ENCODE data around the gene TOGARAM1. TPM values are rescaled to one million over a fixed set of nuclear protein-coding genes. Genes with fewer than 3 reads are reported as not detected.

TOGARAM1 gene
- total RNA-seq, 4 donors from 2014 or later: 13.7 to 37.2 (median 25.3) TPM

GRCh38 chr14:44962334-44963043 is 499 bp downstream of the TOGARAM1 start:
- H3K4me1 ChIP-seq: peaks cover 0 to 40% (median 20%) of the 10 kb centered on the region in 4 donors
- H3K4me3 ChIP-seq: peak overlapping the region; percentile 78 to 92 (median 82)
- TF ChIP-seq POLR2A (IDR thresholded peaks at IDR 0.05) (no peak), CTCF (IDR thresholded peaks at IDR 0.05) (no peak)
- H3K27me3 ChIP-seq: no peaks in the 10 kb centered on the region
- no peaks in the 10 kb centered on the region for H3K9me3 ChIP-seq
- DNase-seq: peak in 2 of 3 donors; percentile 23 to 64
- no peaks in the 10 kb centered on the region for H3K36me3 ChIP-seq
- peak overlapping the region; percentile 83 to 93 (median 88) for H3K27ac ChIP-seq

DNA sequence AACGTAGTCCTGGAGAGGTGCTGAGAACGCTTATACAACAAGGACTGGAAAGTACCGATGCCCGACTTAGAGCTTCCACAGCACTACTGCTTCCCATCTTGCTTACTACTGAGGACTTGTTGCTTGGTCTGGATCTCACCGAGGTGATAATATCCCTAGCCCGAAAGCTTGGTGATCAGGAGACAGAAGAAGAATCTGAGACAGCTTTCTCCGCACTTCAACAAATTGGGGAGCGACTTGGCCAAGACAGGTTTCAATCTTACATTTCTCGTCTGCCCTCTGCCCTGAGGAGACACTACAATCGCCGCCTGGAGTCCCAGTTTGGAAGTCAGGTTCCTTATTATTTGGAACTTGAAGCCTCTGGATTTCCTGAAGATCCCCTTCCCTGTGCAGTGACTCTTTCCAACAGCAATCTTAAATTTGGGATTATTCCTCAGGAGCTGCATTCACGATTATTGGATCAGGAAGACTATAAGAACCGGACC is 1.1 kb downstream of the TOGARAM1 start:
- Histone ChIP-seq H3K4me1 (peaks cover 0 to 40% (median 20%) of the 10 kb centered on the region in 4 donors), H3K27ac (peak overlapping the region; percentile 83 to 93 (median 88)), H3K36me3 (no peaks in the 10 kb centered on the region), H3K9me3 (no peaks in the 10 kb centered on the region), H3K4me3 (peak overlapping the region; percentile 78 to 92 (median 82)), H3K27me3 (no peaks in the 10 kb centered on the region)
- DNase-seq: no peak
- TF ChIP-seq CTCF (IDR thresholded peaks at IDR 0.05): no peak
- no peak for TF ChIP-seq POLR2A (IDR thresholded peaks at IDR 0.05)

DNA sequence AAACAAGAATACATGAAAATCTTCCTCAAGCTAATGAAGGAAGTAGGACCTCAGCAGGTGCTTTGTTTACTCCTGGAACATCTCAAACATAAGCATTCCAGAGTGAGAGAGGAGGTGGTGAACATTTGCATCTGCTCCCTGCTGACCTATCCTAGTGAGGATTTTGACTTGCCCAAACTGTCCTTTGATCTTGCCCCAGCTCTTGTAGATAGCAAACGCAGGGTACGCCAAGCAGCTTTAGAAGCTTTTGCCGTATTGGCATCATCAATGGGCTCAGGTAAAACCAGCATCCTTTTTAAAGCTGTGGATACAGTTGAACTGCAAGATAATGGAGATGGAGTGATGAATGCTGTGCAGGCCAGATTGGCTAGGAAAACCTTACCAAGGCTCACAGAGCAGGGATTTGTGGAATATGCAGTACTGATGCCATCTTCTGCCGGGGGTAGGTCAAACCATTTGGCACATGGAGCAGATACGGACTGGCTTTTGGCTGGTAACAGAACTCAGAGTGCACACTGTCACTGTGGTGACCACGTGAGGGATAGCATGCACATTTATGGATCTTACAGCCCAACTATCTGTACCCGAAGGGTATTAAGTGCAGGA is 1.9 kb downstream of the TOGARAM1 start:
- H3K9me3 ChIP-seq: no peaks in the 10 kb centered on the region
- no peak for DNase-seq
- H3K4me3 ChIP-seq: peak overlapping the region; percentile 78 to 92 (median 82)
- H3K4me1 ChIP-seq: peaks cover 0 to 40% (median 18%) of the 10 kb centered on the region in 4 donors
- no peaks in the 10 kb centered on the region for H3K27me3 ChIP-seq
- TF ChIP-seq CTCF (IDR thresholded peaks at IDR 0.05) (no peak), POLR2A (IDR thresholded peaks at IDR 0.05) (no peak)
- no peaks in the 10 kb centered on the region for H3K36me3 ChIP-seq
- H3K27ac ChIP-seq: no peak overlapping the region

DNA sequence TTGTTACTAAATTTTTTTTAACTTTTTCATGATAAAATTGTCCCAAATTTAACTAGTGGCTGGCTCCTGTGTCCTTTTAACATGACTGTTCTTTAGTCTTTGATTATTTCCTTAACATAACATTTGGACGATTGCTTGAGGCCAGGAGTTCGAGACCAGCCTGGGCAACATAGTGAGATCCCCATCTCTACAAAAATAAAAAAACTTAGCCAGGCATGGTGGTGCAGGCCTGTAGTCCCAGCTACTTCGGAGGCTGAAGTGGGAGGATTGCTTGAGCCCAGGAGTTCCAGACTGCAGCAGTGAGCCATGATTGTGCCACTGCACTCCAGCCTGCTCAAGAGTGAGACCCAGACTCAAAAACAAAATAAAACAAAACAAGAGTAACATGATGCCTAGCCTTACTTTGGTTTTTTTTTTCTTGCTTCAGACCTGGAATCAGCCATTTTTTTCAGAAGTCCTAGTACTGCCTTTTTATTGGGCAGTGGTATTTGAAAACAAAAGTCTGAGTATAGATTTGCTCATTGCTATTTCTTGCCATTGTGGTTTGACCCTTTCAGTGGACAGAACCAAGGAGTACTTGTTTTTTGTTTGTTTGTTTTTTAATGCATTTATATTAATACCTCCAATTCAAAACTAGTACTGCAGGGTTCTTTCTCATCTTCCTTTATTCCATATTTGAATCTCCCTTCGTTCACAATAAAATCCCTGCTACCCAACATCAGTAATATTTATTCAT is 4.8 kb downstream of the TOGARAM1 start:
- DNase-seq: no peak
- H3K4me1 ChIP-seq: peaks cover 0 to 24% (median 5%) of the 10 kb centered on the region in 4 donors
- no peak overlapping the region for H3K27ac ChIP-seq
- H3K4me3 ChIP-seq: peak overlapping the region in 2 of 4 donors; percentile 10 to 21
- no peaks in the 10 kb centered on the region for H3K36me3 ChIP-seq
- no peak for TF ChIP-seq CTCF (IDR thresholded peaks at IDR 0.05)
- no peak for TF ChIP-seq POLR2A (IDR thresholded peaks at IDR 0.05)
- no peaks in the 10 kb centered on the region for H3K9me3 ChIP-seq
- no peaks in the 10 kb centered on the region for H3K27me3 ChIP-seq

DNA sequence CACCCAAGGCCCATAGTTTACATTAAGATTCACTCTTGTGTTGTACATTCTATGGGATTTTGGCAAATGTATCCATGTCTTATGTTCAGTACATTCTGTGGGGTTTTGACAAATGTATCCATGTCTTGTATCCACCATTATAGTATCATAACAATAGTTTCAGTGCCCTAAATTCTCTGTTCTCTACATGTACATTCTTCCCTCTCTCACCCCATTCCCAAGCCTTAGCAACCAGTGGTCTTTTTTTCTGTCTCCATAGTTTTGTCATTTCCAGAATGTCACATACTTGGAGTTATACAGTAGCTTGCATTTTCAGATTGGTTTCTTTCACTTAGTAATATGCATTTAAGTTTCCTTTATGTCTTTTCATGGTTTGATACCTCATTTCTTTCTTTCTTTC is 6.7 kb downstream of the TOGARAM1 start:
- Histone ChIP-seq H3K9me3 (no peaks in the 10 kb centered on the region), H3K4me1 (peaks cover 0 to 19% (median 5%) of the 10 kb centered on the region in 4 donors), H3K27ac (no peak overlapping the region), H3K36me3 (no peaks in the 10 kb centered on the region), H3K27me3 (no peaks in the 10 kb centered on the region), H3K4me3 (no peak overlapping the region)
- no peak for TF ChIP-seq POLR2A (IDR thresholded peaks at IDR 0.05)
- no peak for TF ChIP-seq CTCF (IDR thresholded peaks at IDR 0.05)
- DNase-seq: no peak

All from Peyer's patch (tissue), 4 donors.